Vagina (tissue), 2 donors: Measurements from ENCODE around the gene PHLPP1.

Experiments
- POLR2A ChIP-seq, 2 donors: fragments of 450-650 bp; IDR thresholded peaks; one replicate each; pipeline ENCODE4 v1.6.1; 2017; ENCODE audit warnings: antibody characterized with exemption in 2 of 2, mild to moderate bottlenecking in 2 of 2, moderate library complexity in 2 of 2
- TF ChIP-seq, protein P1 (sequence below), 3 experiments: fragments of 450-650 bp in 2 of 3; fragments of 200-600 bp in 1 of 3; sonication (generic) in 1 of 3; IDR thresholded peaks; one replicate each; pipeline ENCODE4 v1.5.1; 2017 to 2019; ENCODE audit warnings: antibody characterized with exemption in 3 of 3, mild to moderate bottlenecking in 2 of 3, moderate library complexity in 2 of 3

DNA sequence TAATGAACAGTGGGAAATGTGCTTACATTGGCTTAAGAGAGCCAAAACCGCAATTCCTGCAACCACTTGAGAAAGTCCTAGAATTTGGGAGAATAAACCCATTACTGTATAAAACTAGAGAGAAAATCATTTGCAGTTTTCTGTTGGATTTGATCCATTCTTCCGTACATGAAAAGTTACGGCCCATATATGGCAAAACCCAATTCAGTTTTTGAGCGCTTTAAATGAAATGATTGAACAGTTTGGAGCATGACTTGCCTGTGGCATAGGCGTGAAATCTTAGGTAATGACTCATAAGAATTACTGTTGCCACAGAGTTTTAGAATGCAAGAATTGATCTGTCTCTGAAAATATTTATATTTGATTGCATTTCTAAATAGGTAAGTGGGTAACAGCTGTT lies 52.0 kb downstream of the PHLPP1 start:
- no peak for TF ChIP-seq POLR2A (IDR thresholded peaks at IDR 0.05)
- TF ChIP-seq, protein P1, sequence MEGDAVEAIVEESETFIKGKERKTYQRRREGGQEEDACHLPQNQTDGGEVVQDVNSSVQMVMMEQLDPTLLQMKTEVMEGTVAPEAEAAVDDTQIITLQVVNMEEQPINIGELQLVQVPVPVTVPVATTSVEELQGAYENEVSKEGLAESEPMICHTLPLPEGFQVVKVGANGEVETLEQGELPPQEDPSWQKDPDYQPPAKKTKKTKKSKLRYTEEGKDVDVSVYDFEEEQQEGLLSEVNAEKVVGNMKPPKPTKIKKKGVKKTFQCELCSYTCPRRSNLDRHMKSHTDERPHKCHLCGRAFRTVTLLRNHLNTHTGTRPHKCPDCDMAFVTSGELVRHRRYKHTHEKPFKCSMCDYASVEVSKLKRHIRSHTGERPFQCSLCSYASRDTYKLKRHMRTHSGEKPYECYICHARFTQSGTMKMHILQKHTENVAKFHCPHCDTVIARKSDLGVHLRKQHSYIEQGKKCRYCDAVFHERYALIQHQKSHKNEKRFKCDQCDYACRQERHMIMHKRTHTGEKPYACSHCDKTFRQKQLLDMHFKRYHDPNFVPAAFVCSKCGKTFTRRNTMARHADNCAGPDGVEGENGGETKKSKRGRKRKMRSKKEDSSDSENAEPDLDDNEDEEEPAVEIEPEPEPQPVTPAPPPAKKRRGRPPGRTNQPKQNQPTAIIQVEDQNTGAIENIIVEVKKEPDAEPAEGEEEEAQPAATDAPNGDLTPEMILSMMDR (IDR thresholded peaks at IDR 0.05) = no peak
